Measurements from ENCODE around the gene MEIOSIN.

GRCh38 chr19:45769821-45770191 lies 36.6 kb downstream of the MEIOSIN start:
- TF ChIP-seq EZH2 (IDR thresholded peaks at IDR 0.05; ENCODE audit: low read length) (no peak), CTCF (optimal IDR thresholded peaks at IDR 0.05 in 1 of 3, IDR thresholded peaks at IDR 0.05 in 1 of 3, conservative IDR thresholded peaks at IDR 0.05 in 1 of 3; ENCODE audit: extremely low read depth in 1 of 3, insufficient read depth in 2 of 3, low read length in 3 of 3) (no peak)

Data from keratinocyte (primary cell).